Keratinocyte (primary cell): ENCODE data around the gene INAVA.

Source experiments
- CTCF ChIP-seq, 3 experiments: IDR thresholded peaks in 1 of 3; conservative IDR thresholded peaks in 1 of 3; optimal IDR thresholded peaks in 1 of 3; 2 replicates in 2 of 3; 3 replicates in 1 of 3; pipeline versions ENCODE3 to v1.5.1; 2011; ENCODE audit warnings: low read length in 3 of 3, mild to moderate bottlenecking in 3 of 3, moderate library complexity in 2 of 3, control low read depth in 1 of 3, inconsistent platforms in 1 of 3; ENCODE audit not compliant: insufficient read depth in 2 of 3; ENCODE audit errors: extremely low read depth in 1 of 3
- EZH2 ChIP-seq: IDR thresholded peaks from one replicate; pipeline ENCODE4 v1.6.1; 2012; ENCODE audit warnings: inconsistent platforms, mild to moderate bottlenecking, low read length, moderate library complexity

GRCh38 chr1:200888349-200888838 lies 6.3 kb upstream of the INAVA start:
- no peak for TF ChIP-seq EZH2
- no peak for TF ChIP-seq CTCF (optimal IDR thresholded peaks at IDR 0.05 in 1 of 3, IDR thresholded peaks at IDR 0.05 in 1 of 3, conservative IDR thresholded peaks at IDR 0.05 in 1 of 3; ENCODE audit: extremely low read depth in 1 of 3, insufficient read depth in 2 of 3, low read length in 3 of 3)
